Neuronal stem cell (in vitro differentiated cells): ENCODE data around the gene TRPM1.

Source experiments
- DNase-seq: peaks from one replicate; pipeline ENCODE4 v3.0.0-alpha.2; 2013; ENCODE audit warnings: low spot score
- H2AFZ ChIP-seq: one replicate; pipeline ENCODE4 v1.6.1; 2013; ENCODE audit warnings: mild to moderate bottlenecking, low read length, inconsistent platforms
- H2AK5ac ChIP-seq: 2 replicates; pipeline ENCODE4 v1.6.1; 2013; ENCODE audit warnings: low read depth, mild to moderate bottlenecking, inconsistent platforms, low read length, moderate library complexity, mixed read lengths
- H2BK120ac ChIP-seq: 2 replicates; pipeline ENCODE4 v1.6.1; 2013; ENCODE audit warnings: low read depth, mild to moderate bottlenecking, inconsistent platforms, low read length, moderate library complexity, mixed read lengths
- H2BK12ac ChIP-seq: one replicate; pipeline ENCODE4 v1.6.1; 2013; ENCODE audit warnings: low read length, inconsistent platforms
- H2BK15ac ChIP-seq: 2 replicates; pipeline ENCODE4 v1.6.1; 2013; ENCODE audit warnings: mild to moderate bottlenecking, low read length, inconsistent platforms, mixed read lengths
- H2BK5ac ChIP-seq: one replicate; pipeline ENCODE4 v1.6.1; 2013; ENCODE audit warnings: inconsistent platforms, mild to moderate bottlenecking, low read length, moderate library complexity
- H3K14ac ChIP-seq: one replicate; pipeline ENCODE4 v1.6.1; 2013; ENCODE audit warnings: low read length, inconsistent platforms
- H3K18ac ChIP-seq: 2 replicates; pipeline ENCODE4 v1.6.1; 2013; ENCODE audit warnings: low read length, inconsistent platforms
- H3K23ac ChIP-seq: 2 replicates; pipeline ENCODE4 v1.6.1; 2013; ENCODE audit warnings: low read depth, mild to moderate bottlenecking, mixed read lengths, low read length, inconsistent platforms; ENCODE audit not compliant: poor library complexity
- H3K27ac ChIP-seq: replicated peaks from 3 replicates; pipeline ENCODE4 v1.5.1; 2013; ENCODE audit warnings: low read length, inconsistent platforms
- H3K27me3 ChIP-seq, 3 experiments: 2 replicates each; pipeline ENCODE4 v1.6.1; 2013; ENCODE audit warnings: low read length in 3 of 3, mild to moderate bottlenecking in 2 of 3, inconsistent platforms in 1 of 3, low read depth in 1 of 3, mixed read lengths in 1 of 3, moderate library complexity in 1 of 3; ENCODE audit not compliant: control insufficient read depth in 3 of 3, insufficient read depth in 3 of 3
- H3K36me3 ChIP-seq, 2 donors: replicated peaks in 1 of 2; 2 replicates each; pipeline ENCODE4 v1.6.1; 2013; ENCODE audit warnings: low read length in 2 of 2; ENCODE audit not compliant: control insufficient read depth in 2 of 2, insufficient read depth in 2 of 2
- H3K4ac ChIP-seq: 2 replicates; pipeline ENCODE4 v1.6.1; 2013; ENCODE audit warnings: inconsistent platforms, mild to moderate bottlenecking, low read length, moderate library complexity
- H3K4me1 ChIP-seq, 2 donors: 1 replicate in 1 of 2; 2 replicates in 1 of 2; pipeline ENCODE4 v1.6.1; 2013; ENCODE audit warnings: low read length in 2 of 2, low read depth in 1 of 2; ENCODE audit not compliant: control insufficient read depth in 2 of 2, insufficient read depth in 1 of 2
- H3K4me2 ChIP-seq: one replicate; pipeline ENCODE4 v1.6.1; 2013; ENCODE audit warnings: mild to moderate bottlenecking, low read length, inconsistent platforms; ENCODE audit not compliant: insufficient read depth, poor library complexity, severe bottlenecking
- H3K4me3 ChIP-seq, 2 donors: 2 replicates each; pipeline ENCODE4 v1.5.1; 2013; ENCODE audit warnings: low read length in 2 of 2, mild to moderate bottlenecking in 2 of 2, inconsistent platforms in 1 of 2, moderate library complexity in 1 of 2
- H3K79me1 ChIP-seq: one replicate; pipeline ENCODE4 v1.6.1; 2013; ENCODE audit warnings: low read depth, mild to moderate bottlenecking, inconsistent platforms, low read length, moderate library complexity
- H3K9ac ChIP-seq: one replicate; pipeline ENCODE4 v1.6.1; 2013; ENCODE audit warnings: mild to moderate bottlenecking, low read depth, low read length, inconsistent platforms; ENCODE audit not compliant: poor library complexity
- H3K9me3 ChIP-seq, 2 donors: replicated peaks in 1 of 2; 2 replicates each; pipeline versions ENCODE3 to v1.6.1; 2013; ENCODE audit warnings: low read length in 2 of 2, mild to moderate bottlenecking in 2 of 2, inconsistent platforms in 1 of 2, low read depth in 1 of 2, mixed read lengths in 1 of 2, moderate library complexity in 1 of 2; ENCODE audit not compliant: control insufficient read depth in 2 of 2, insufficient read depth in 1 of 2
- H4K8ac ChIP-seq: one replicate; pipeline ENCODE4 v1.6.1; 2013; ENCODE audit warnings: low read depth, mild to moderate bottlenecking, inconsistent platforms, low read length, moderate library complexity
- H4K91ac ChIP-seq: one replicate; pipeline ENCODE4 v1.6.1; 2013; ENCODE audit warnings: low read length, low read depth, mild to moderate bottlenecking, inconsistent platforms; ENCODE audit not compliant: poor library complexity
- WGBS, 2 donors: extraction: QIAGEN DNeasy Blood & Tissue Kit; methylation state at CpG; one replicate each; pipeline ENCODE4 v1.1.7; 2013; ENCODE audit warnings: missing lambda C conversion rate in 2 of 2, mixed read lengths in 1 of 2; ENCODE audit not compliant: insufficient read length in 2 of 2, insufficient replicate concordance in 1 of 2; ENCODE audit errors: extremely low coverage in 2 of 2; 5-methylcytosine and 5-hydroxymethylcytosine counted together

The TRPM1 gene

DNA sequence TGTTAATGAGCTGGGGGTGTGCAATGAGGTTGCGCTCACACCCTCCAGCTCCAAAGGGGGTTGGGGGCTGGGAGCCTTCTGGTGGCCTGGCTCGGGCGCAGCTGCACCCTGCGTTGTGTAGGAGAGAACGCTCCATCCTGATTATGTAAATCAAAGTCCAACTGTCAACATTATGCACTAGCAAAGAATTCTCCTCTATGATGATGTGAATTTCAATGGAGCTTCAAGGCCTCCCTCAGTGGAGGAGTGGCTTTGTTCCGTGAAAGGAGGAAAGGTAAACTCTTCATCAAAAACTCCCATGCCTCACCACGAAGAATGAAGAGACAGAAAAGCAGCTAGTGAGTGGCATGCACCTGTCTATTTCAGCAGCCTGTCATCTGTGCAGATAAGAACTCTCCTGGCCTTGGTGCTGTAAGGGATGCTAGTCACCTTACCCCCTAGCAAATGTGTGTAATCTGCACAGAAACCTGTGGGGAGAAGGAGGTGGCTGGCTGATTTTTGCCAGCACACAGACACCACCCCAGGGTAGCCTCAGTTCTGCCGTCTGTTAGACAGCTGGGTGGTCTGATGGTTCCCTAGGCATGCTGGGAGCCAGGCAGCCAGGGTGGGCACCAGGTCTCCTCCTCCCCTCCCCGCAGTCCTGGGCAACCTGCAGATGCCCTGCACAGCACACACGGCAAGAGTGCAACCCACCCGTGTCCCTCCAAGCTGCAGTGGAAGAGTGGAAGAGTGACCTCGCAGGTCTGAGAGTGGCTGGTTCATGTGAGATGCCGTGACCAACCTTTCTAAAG, 47.0 kb upstream of the TRPM1 start:
- Histone ChIP-seq H2AK5ac (peak overlapping the region; percentile 31), H3K9me3 (peaks cover 0 to 6% of the 10 kb centered on the region in 2 donors), H3K18ac (peak overlapping the region; percentile 80), H4K8ac (no peak overlapping the region), H2BK12ac (peak overlapping the region; percentile 2), H3K4ac (no peak overlapping the region), H3K23ac (no peak overlapping the region), H2BK120ac (no peak overlapping the region), H3K4me3 (no peak overlapping the region), H3K14ac (no peak overlapping the region), H3K9ac (no peak overlapping the region), H3K79me1 (no peaks in the 10 kb centered on the region), H2BK5ac (no peak overlapping the region), H3K27ac (no peak overlapping the region), H3K27me3 (peaks cover 0 to 17% (median 0%) of the 10 kb centered on the region in 3 experiments), H3K36me3 (no peaks in the 10 kb centered on the region), H3K4me1 (peaks cover 15 to 27% of the 10 kb centered on the region in 2 donors), H3K4me2 (no peak overlapping the region), H4K91ac (no peak overlapping the region), H2AFZ (peak overlapping the region; percentile 27), H2BK15ac (peak overlapping the region; percentile 18)
- no CpG with 5 or more reads among the region's 13 CpGs for WGBS, 2 donors
- no peak for DNase-seq

DNA sequence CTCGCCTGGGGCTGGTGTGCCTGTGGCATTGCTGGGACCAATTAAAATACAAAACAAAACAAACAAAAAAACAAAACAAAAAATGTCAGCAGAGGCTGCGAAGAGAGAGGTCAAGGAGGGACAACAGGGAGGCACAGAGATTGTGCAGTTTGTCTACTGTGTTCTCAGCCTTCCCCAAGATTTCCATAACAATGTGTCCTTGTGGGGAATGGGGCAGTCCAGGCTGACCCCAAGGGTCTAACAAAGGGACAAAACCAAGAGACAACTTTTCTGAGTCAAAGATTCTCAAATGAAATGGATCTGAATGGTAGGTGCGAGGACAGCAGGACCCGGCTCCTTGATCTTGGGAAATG, 46.4 kb upstream of the TRPM1 start:
- H3K4ac ChIP-seq: no peak overlapping the region
- H3K9ac ChIP-seq: no peak overlapping the region
- no peaks in the 10 kb centered on the region for H3K79me1 ChIP-seq
- no peaks in the 10 kb centered on the region for H3K36me3 ChIP-seq
- H3K27me3 ChIP-seq: peaks cover 0 to 15% (median 0%) of the 10 kb centered on the region in 3 experiments
- no peak overlapping the region for H3K14ac ChIP-seq
- DNase-seq: no peak
- H3K4me2 ChIP-seq: no peak overlapping the region
- no peak overlapping the region for H4K91ac ChIP-seq
- no peak overlapping the region for H4K8ac ChIP-seq
- H2BK12ac ChIP-seq: no peak overlapping the region
- no peak overlapping the region for H3K27ac ChIP-seq
- WGBS, 2 donors: no CpG with 5 or more reads among the region's 4 CpGs
- H2BK120ac ChIP-seq: no peak overlapping the region
- H3K23ac ChIP-seq: no peak overlapping the region
- H2AFZ ChIP-seq: peak overlapping the region; percentile 30
- H2AK5ac ChIP-seq: no peak overlapping the region
- peaks cover 0 to 6% of the 10 kb centered on the region in 2 donors for H3K9me3 ChIP-seq
- H3K4me3 ChIP-seq: no peak overlapping the region
- peaks cover 15 to 27% of the 10 kb centered on the region in 2 donors for H3K4me1 ChIP-seq
- H2BK15ac ChIP-seq: no peak overlapping the region
- H2BK5ac ChIP-seq: no peak overlapping the region
- H3K18ac ChIP-seq: no peak overlapping the region

DNA sequence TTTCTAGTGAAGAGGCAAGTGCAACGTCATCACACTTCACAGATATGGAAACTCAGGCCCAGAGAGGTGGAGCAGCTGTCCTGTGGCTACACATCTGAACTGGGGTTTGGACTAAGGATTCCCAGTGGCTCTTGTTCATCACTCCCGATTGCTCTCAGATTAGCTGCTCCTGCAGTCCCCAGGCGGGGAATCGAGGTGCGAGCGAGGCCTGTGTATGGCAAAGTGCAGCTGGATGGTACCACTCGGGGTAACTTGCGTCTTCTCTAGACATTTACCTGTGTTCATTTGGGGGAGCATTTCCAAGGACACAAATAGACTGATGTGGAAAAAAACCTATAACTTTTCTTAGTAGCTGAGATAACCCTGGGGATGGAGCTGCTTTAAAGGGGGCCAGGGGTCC, 45.9 kb upstream of the TRPM1 start:
- Histone ChIP-seq H2BK15ac (no peak overlapping the region), H3K27ac (no peak overlapping the region), H3K4me1 (peaks cover 15 to 27% of the 10 kb centered on the region in 2 donors), H3K36me3 (no peaks in the 10 kb centered on the region), H3K4me2 (no peak overlapping the region), H4K91ac (no peak overlapping the region), H2BK120ac (no peak overlapping the region), H3K9me3 (peaks cover 0 to 5% of the 10 kb centered on the region in 2 donors), H2AK5ac (no peak overlapping the region), H3K9ac (no peak overlapping the region), H3K4me3 (no peak overlapping the region), H3K14ac (no peak overlapping the region), H3K27me3 (peaks cover 0 to 14% (median 0%) of the 10 kb centered on the region in 3 experiments), H3K79me1 (no peaks in the 10 kb centered on the region), H2BK5ac (no peak overlapping the region), H2AFZ (peak overlapping the region; percentile 30), H3K18ac (peak overlapping the region; percentile 73), H3K4ac (no peak overlapping the region), H2BK12ac (no peak overlapping the region), H4K8ac (no peak overlapping the region), H3K23ac (no peak overlapping the region)
- WGBS, 2 donors: no CpG with 5 or more reads among the region's 8 CpGs
- no peak for DNase-seq

DNA sequence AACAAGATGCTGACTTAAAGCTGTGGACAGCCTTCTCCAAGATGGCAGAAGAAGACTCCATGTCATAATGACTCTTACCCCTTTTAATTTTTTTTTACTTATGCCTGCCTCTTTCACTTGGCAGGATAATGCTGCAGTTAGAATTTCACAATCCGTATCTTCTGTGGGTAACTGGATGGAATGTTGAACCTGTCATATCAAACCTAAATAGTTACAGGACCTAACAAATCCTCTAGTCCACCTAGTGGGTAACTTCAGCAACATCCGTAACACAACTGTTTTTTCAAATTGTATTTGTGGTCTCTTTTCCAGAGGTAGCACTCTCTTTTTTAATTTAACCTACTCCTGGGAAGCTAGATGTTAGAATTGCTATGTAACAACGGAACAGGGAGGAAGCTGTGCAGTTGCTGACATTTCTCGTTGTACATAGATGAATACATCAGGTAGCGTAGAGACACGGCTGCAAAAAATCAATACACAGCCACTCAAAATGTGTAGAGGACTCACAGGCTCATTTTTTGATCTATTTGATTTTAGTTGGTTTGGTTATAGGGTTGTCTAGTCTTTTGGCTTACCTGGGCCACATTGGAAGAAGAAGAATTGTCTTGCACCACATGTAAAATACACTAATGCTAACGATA, 43.9 kb upstream of the TRPM1 start:
- Histone ChIP-seq H2BK120ac (no peak overlapping the region), H3K14ac (no peak overlapping the region), H2BK5ac (no peak overlapping the region), H3K27me3 (peaks cover 0 to 4% (median 0%) of the 10 kb centered on the region in 3 experiments), H3K23ac (no peak overlapping the region), H2BK12ac (no peak overlapping the region), H3K4me1 (peaks cover 15 to 16% of the 10 kb centered on the region in 2 donors), H3K4me2 (no peak overlapping the region), H3K36me3 (no peaks in the 10 kb centered on the region), H3K4ac (no peak overlapping the region), H3K18ac (no peak overlapping the region), H3K9me3 (no peaks in the 10 kb centered on the region), H2BK15ac (no peak overlapping the region), H2AK5ac (no peak overlapping the region), H4K91ac (no peak overlapping the region), H4K8ac (no peak overlapping the region), H3K27ac (no peak overlapping the region), H3K79me1 (no peaks in the 10 kb centered on the region), H3K4me3 (no peak overlapping the region), H3K9ac (no peak overlapping the region), H2AFZ (no peak overlapping the region)
- no peak for DNase-seq
- no CpG with 5 or more reads among the region's 7 CpGs for WGBS, 2 donors
